HG03378 (cell line): Measurements from ENCODE around the gene CYRIA.

Experiments used
- ATAC-seq: cut with Tn5 transposase; IDR thresholded peaks from one replicate; pipeline ENCODE4 v1.9.1; 2021; ENCODE audit warnings: mild to moderate bottlenecking, moderate library complexity; ENCODE audit not compliant: unreplicated experiment

Gene CYRIA

GRCh38 chr2:16671760-16672159 is 6.1 kb upstream of the CYRIA start:
- ATAC-seq: no peak

- ATAC-seq: no peak
Measured at GRCh38 chr2:16669388-16669787, 3.8 kb upstream of the CYRIA start.

- ATAC-seq: no peak
Measured at GRCh38 chr2:16666449-16666801, 791 bp upstream of the CYRIA start.

- no peak for ATAC-seq
Measured at GRCh38 chr2:16664809-16665747, 556 bp downstream of the CYRIA start.

GRCh38 chr2:16664052-16664731 is 1.4 kb downstream of the CYRIA start:
- peak; percentile 38 for ATAC-seq

- ATAC-seq: no peak
Measured at GRCh38 chr2:16663121-16663905, 2.3 kb downstream of the CYRIA start.

GRCh38 chr2:16661936-16662839 is 3.4 kb downstream of the CYRIA start:
- ATAC-seq: no peak

- no peak for ATAC-seq
Measured at GRCh38 chr2:16661526-16661925, 4.1 kb downstream of the CYRIA start.

- ATAC-seq: no peak
Measured at GRCh38 chr2:16660556-16660955, 5.1 kb downstream of the CYRIA start.

GRCh38 chr2:16660114-16660513 is 5.5 kb downstream of the CYRIA start:
- ATAC-seq: no peak

GRCh38 chr2:16658076-16658739 is 7.4 kb downstream of the CYRIA start:
- no peak for ATAC-seq

- ATAC-seq: no peak
Measured at GRCh38 chr2:16657671-16658070, 8.0 kb downstream of the CYRIA start.

GRCh38 chr2:16656784-16657391 is 8.7 kb downstream of the CYRIA start:
- ATAC-seq: peak; percentile 86

GRCh38 chr2:16655905-16656642 is 9.6 kb downstream of the CYRIA start:
- no peak for ATAC-seq

- ATAC-seq: no peak
Measured at GRCh38 chr2:16655445-16655837, 10.2 kb downstream of the CYRIA start.

- peak; percentile 33 for ATAC-seq
Measured at GRCh38 chr2:16654833-16655444, 10.7 kb downstream of the CYRIA start.

- ATAC-seq: peak; percentile 48
Measured at GRCh38 chr2:16653799-16654198, 11.8 kb downstream of the CYRIA start.

GRCh38 chr2:16653083-16653375 is 12.6 kb downstream of the CYRIA start:
- no peak for ATAC-seq
